ENCODE results near the gene GNAQ. TPM values are rescaled to one million over a fixed set of nuclear protein-coding genes. Genes with fewer than 3 reads are reported as not detected.
"Not testable (repeated sequence)": the region's sequence is repeated elsewhere in the genome, so short reads cannot be mapped to it uniquely, and the experiment has no call there.

GNAQ gene
- total RNA-seq, 2 experiments from 2014 or later, result 22.4 to 22.7 TPM

DNA sequence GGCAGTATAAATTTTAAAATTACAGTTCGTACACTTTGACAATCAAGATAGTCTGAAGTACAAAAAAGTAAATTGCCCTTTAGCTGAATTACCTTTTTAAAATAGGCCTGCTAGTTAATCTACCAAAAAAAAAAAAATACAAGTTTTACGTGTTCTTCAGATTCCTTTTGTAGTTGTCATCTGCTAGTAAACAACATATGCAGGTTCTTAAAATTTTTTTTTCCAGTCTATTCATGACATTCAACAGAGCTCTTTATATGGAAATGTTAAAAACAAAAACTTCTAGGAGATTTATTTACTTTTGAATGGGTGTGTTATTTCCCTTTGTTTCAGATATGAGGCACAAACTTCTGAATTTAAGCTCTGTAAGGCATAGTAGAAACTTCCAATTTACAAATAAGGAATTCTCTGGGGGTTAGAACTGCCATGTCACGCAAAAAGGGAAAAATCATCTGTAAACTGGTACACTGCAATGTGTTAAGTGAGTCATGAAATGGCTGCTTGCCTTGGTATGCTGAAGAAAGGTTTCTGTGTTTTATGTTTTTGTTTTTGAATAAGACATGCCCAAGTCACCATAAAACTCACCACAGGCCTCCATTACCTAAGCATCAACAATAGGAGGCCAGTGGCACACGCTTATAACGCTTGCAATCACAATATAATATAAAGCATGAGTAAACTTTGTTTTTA, 313.9 kb downstream of the GNAQ start:
- H3K4me1 Mint-ChIP-seq, result peaks cover 19% of the 10 kb centered on the region
- H3K27me3 Mint-ChIP-seq, H3K9me3 Mint-ChIP-seq, H3K4me3 Mint-ChIP-seq, DNase-seq: not testable (repeated sequence)
- H3K27ac Mint-ChIP-seq, result peak overlapping the region; percentile 77
- H3K36me3 Mint-ChIP-seq, result peaks cover 17% of the 10 kb centered on the region

DNA sequence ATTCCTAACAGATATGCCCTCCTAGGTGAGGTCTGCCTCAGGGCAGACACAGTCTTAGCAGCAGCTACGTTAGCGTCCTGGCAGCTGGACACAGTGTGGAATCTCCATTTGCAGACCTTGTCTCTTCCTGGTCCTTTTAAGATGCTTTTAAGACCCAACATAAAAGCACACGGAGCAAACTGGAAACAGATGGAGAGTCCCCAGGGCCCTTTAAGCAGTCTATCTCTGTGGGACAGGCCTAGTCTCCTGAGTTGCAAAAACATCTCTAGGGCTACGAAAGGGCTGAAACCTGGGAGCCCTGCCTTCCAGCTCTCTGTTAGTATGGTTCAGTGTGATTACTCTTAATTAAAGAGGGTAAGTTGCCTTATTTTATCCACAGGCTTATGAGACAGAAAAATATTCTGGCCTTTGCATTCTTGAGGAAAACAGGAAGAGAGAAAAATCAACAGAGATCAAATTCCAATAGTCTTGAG, 317.5 kb downstream of the GNAQ start:
- H3K27me3 Mint-ChIP-seq, result no peaks in the 10 kb centered on the region
- H3K9me3 Mint-ChIP-seq, result peaks cover 10% of the 10 kb centered on the region
- peaks cover 11% of the 10 kb centered on the region for H3K4me1 Mint-ChIP-seq
- H3K4me3 Mint-ChIP-seq, result no peak overlapping the region
- H3K36me3 Mint-ChIP-seq, result peaks cover 8% of the 10 kb centered on the region
- no peak overlapping the region for H3K27ac Mint-ChIP-seq
- no peak for DNase-seq

DNA sequence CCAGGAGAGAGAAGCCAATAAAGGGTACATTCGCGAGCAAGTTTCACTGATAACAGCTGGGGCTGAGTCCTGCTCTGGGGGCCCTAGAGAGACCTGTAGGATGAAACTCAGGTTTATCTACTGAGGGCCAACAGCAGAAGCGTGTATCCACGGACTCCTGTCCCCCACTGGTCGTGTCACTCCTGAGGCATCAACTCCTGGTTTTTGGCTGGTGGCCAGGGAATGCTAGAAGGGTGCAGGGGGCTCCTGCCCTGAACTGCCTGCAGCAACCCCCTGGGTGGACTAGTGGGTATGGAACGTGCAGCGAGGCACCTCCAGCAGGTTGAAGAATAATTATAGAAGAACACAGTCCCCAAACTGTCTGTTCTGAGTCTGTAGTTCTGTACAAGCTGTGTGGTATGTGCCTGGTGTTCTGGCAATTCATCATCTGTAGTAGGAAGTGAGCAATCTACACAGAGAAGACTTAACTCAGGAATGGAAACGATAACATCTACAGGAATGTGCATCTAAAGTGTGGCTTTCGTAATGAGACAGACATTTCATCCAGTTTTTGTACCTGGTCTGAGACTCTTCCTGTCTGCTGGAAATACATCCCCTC, 319.0 kb downstream of the GNAQ start:
- Mint-ChIP-seq H3K4me1 (peaks cover 2% of the 10 kb centered on the region), H3K9me3 (peaks cover 18% of the 10 kb centered on the region), H3K27ac (no peak overlapping the region), H3K4me3 (no peak overlapping the region), H3K27me3 (no peaks in the 10 kb centered on the region), H3K36me3 (peaks cover 7% of the 10 kb centered on the region)
- DNase-seq, result no peak

DNA sequence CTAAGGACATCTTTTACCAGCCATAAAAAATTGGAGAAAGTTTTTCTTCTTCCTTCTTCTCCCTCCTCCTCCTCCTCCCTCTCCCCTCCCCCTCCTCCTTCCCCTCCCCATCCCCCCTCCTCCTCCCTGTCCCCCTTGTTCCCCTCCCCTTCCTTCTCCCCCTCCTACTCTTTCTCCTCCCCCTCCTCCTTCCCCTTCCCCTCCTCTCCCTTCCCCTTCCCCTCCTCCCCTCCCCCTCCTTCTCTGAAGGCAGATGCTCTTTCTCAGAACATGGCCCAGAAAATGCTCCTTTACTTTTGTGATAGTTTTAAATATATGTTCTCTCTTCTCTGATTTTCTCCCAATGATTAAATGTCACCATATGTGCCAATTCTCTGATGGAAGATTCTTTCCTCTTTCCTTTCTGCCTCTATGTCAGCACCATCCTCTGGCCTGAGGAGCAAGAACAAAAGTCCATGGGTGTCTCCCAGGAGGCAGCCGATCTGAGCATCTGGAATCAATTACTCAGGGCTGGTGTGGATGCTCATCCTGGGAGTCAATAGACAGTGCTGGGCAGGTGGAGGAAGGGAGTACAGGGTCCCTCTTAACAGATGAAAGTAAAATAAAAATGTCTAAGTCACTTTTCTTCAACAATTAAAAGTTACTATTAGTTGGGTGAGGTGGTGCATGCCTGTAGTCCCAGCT, 320.5 kb downstream of the GNAQ start:
- Mint-ChIP-seq H3K4me3 (no peak overlapping the region), H3K4me1 (peaks cover 2% of the 10 kb centered on the region), H3K27ac (no peak overlapping the region), H3K9me3 (peaks cover 18% of the 10 kb centered on the region), H3K36me3 (peaks cover 8% of the 10 kb centered on the region), H3K27me3 (no peaks in the 10 kb centered on the region)
- DNase-seq, result no peak

DNA sequence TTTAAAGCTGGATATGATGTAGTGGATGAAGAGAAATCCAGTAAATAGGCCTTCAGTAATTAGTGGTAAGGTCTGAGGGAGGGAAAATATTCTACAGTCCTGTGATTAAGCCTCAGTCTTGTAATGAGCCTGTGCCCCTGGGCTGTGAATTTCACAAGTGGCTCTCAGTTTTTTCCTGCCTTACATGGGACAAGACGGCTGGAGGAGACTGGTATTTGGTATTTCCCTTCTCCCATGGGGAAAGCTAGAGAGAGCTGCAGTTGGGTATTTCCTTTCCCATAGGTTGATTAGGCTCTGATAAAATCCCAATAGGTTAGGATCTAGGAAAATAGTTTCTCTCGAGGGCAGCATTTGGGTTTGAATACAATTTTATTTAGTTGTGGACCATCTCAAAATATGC, 321.3 kb downstream of the GNAQ start:
- no peak for DNase-seq
- no peaks in the 10 kb centered on the region for H3K27me3 Mint-ChIP-seq
- H3K4me3 Mint-ChIP-seq, result no peak overlapping the region
- peaks cover 18% of the 10 kb centered on the region for H3K9me3 Mint-ChIP-seq
- peaks cover 8% of the 10 kb centered on the region for H3K36me3 Mint-ChIP-seq
- no peak overlapping the region for H3K27ac Mint-ChIP-seq
- peaks cover 2% of the 10 kb centered on the region for H3K4me1 Mint-ChIP-seq

DNA sequence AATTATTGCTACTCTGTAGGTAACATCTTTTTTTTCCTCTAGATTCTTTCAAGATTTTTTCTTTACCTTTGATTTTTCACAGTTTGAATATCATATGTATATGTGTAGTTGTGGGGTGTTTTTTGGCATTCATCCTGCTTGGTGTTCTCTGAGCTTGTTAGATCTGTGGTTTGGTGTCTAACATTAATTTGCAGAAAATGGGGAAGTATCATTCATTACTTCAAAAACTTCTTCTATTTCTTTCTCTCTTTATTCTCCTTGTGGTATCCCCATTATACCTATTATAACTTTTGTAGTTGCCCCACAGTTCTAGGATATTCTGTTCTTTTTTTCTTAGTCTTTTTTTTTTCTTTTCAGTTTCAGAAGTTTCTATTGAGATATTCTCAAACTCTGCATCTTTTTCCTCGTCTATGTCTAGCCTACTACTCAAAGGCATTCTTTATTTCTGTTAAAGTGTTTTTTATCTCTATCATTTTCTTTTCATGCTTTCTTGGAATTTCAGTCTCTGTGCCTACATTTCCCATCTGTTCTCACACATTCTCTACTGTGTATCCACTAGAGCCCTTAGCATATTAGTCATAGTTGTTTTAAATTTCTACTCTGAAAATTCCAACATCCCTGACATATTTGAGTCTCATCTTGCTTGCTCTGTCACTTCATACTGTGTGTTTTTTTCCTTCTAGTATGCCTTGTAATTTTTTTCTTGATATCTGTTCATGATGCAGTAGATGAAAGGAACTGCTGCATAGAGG, 323.4 kb downstream of the GNAQ start:
- no peak for DNase-seq
- Mint-ChIP-seq H3K4me1 (no peaks in the 10 kb centered on the region), H3K9me3 (peaks cover 24% of the 10 kb centered on the region), H3K27me3 (no peaks in the 10 kb centered on the region), H3K36me3 (peaks cover 8% of the 10 kb centered on the region), H3K27ac (no peak overlapping the region), H3K4me3 (no peak overlapping the region)

DNA sequence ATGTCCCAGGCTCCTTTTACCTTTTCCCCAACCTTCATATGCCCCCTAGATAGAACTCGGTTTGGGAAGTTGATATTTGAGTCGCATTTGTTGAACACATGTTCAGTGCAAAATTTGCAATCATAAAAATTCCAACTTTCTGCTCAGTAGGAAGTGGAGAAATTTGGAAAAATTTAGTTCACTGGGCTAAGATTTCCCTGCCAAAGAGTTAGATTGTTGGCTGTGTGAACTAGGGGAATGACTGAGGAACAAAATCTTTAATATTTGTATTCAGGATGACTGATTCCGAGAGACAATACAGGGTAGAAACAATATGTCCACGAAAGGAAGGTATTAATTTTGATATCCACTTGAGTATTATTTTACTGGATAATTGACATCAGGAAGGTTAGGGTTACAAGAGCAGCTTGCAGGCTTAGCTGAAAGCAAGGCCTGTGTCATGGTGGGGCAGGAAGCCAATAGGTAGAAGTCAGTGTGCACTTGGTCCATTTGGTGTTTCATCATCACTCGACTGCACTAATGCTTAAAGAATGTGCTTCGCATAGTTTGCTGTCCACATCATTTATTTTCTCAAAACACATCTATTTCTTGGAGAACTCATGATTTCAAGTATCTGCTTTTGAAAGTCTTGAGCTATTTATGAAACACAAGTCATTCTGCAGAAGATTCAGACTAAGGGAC, 324.1 kb downstream of the GNAQ start:
- H3K9me3 Mint-ChIP-seq, result peaks cover 21% of the 10 kb centered on the region
- no peaks in the 10 kb centered on the region for H3K4me1 Mint-ChIP-seq
- DNase-seq, result no peak
- H3K27ac Mint-ChIP-seq, result no peak overlapping the region
- H3K27me3 Mint-ChIP-seq, result no peaks in the 10 kb centered on the region
- H3K36me3 Mint-ChIP-seq, result peaks cover 4% of the 10 kb centered on the region
- H3K4me3 Mint-ChIP-seq, result no peak overlapping the region

DNA sequence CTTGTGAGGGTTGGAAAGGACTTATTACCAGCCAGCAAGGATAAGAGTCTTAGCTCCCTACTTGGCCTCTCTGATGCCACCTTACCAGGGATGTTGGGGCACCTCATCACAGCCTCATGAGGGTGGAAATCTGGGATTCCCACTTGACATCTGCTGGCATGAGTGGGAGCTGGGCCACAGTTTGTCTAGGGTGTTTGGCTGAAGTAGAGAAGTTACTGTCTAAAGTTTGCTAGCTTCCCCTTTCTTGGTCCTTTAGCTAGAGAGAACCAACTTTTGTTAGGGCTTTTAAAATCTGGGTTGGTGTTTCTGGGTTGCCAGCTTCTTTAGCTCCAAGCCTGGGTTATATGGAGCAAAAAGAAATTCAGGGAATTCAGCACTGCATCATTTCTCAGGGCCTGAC, 326.0 kb downstream of the GNAQ start:
- Mint-ChIP-seq H3K36me3 (peaks cover 4% of the 10 kb centered on the region), H3K4me3 (no peak overlapping the region), H3K27me3 (no peaks in the 10 kb centered on the region), H3K27ac (no peak overlapping the region), H3K4me1 (no peaks in the 10 kb centered on the region), H3K9me3 (peaks cover 17% of the 10 kb centered on the region)
- no peak for DNase-seq

DNA sequence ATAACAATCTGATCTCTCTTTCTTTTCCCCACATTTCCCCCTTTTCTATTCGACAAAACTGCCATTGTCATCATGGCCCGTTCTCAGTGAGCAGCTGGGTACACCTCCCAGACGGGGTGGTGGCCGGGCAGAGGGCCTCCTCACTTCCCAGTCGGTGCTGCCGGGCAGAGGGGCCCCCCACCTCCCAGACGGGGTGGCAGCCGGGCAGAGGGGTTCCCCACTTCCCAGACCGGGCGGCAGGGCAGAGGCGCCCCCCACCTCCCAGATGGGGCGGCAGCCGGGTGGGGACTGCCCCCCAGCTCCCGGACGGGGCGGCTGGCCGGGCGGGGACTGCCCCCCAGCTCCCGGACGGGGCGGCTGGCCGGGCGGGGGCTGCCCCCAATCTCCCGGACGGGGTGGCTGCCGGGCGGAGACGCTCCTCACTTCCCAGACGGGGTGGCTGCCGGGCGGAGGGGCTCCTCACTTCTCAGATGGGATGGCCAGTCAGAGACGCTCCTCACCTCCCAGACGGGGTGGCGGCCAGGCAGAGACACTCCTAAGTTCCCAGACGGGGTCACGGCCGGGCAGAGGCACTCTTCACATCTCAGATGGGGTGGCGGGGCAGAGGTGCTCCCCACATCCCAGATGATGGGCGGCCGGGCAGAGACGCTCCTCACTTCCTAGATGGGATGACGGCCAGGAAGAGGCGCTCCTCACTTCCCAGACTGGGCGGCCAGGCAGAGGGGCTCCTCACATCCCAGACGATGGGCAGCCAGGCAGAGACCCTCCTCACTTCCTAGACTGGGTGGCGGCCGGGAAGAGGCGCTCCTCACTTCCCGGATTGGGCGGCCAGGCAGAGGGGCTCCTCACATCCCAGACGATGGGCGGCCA, 328.9 kb downstream of the GNAQ start:
- not testable (repeated sequence) for H3K4me3 Mint-ChIP-seq, H3K4me1 Mint-ChIP-seq, H3K36me3 Mint-ChIP-seq, H3K9me3 Mint-ChIP-seq, DNase-seq, H3K27ac Mint-ChIP-seq, H3K27me3 Mint-ChIP-seq

DNA sequence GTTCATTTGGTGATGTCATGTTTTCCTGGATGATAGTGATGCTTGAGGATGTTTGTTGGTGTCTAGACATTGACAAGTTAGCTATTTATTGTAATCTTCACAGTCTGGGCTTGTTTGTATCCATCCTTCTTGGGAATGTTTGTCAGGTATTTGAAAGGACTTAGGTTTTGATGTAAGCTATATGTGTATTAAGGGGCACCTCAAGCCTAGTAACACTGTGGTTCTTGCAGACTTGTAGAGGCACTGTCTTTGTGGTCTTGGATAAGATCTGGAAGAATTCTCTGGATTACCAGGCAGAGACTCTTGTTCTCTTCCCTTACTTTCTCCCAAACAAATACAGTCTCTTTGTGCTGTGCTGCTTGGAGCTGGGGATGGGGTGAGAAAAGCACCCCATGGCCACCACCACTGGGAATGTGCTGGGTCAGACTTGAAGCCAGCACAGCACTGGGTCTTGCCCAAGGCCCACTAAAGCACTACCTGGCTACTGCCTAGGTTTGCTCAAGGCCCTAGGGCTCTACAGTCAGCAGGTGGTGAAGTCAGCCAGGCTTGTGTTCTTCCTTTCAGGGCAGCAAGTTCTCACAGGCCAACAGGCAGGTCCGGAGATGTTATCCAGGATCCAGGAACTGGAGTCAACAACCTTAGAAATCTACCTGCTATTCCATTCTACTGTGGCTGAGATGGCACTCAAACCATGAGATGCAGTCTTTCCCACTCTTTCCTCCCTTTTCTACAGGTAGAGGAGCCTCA, 334.2 kb downstream of the GNAQ start:
- no peaks in the 10 kb centered on the region for H3K4me1 Mint-ChIP-seq
- H3K27ac Mint-ChIP-seq, result no peak overlapping the region
- H3K9me3 Mint-ChIP-seq, result peaks cover 10% of the 10 kb centered on the region
- H3K4me3 Mint-ChIP-seq, result no peak overlapping the region
- no peaks in the 10 kb centered on the region for H3K36me3 Mint-ChIP-seq
- no peaks in the 10 kb centered on the region for H3K27me3 Mint-ChIP-seq
- DNase-seq, result no peak

DNA sequence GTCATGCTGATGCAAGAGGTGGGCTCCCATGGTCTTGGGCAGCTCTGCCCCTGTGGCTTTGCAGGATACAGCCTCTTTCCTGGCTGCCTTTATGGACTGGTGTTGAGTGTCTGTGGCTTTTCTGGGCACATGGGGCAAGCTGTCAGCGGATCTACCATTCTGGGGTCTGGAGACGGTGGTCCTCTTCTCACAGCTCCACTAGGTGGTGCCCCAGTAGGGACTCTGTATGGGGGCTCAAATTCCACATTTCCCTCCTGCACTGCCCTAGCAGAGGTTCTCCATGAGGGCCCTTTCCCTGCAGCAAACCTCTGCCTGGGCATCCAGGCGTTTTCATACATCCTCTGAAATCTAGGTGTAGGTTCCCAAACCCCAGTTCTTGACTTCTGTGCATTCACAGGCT, 340.9 kb downstream of the GNAQ start:
- not testable (repeated sequence) for H3K36me3 Mint-ChIP-seq, H3K4me3 Mint-ChIP-seq, H3K27ac Mint-ChIP-seq, DNase-seq, H3K4me1 Mint-ChIP-seq, H3K27me3 Mint-ChIP-seq
- peaks cover 17% of the 10 kb centered on the region for H3K9me3 Mint-ChIP-seq

DNA sequence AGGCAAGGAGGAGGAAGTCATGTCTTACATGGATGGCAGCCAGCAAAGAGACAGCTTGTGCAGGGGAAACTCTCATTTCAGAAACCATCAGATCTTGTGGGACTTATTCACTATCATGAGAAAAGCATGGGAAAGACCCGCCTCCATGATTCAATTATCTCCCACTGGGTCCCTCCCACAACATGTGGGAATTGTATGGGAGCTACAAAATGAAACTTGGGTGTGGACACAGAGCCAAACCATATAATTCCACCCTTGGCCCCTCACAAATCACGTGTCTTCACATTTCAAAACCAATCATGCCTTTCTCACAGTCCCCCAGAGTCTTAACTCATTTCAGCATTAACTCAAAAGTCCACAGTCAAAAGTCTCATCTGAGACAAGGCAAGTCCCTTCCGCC, 341.5 kb downstream of the GNAQ start:
- H3K4me1 Mint-ChIP-seq, H3K27ac Mint-ChIP-seq, DNase-seq, H3K36me3 Mint-ChIP-seq, H3K4me3 Mint-ChIP-seq, H3K27me3 Mint-ChIP-seq: not testable (repeated sequence)
- H3K9me3 Mint-ChIP-seq, result peaks cover 17% of the 10 kb centered on the region

DNA sequence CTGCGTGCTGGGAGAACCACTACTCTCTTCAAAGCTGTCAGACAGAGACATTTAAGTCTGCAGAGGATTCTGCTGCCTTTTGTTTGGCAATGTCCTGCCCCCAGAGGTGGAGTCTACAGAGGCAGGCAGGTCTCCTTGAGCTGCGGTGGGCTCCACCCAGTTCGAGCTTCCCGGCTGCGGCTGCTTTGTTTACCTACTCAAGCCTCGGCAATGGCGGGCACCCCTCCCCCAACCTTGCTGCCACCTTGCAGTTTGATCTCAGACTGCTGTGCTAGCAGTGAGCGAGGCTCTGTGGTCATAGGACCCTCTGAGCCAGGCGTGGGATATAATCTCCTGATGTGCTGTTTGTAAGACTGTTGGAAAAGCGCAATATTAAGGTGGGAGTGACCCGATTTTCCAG, 343.9 kb downstream of the GNAQ start:
- not testable (repeated sequence) for H3K36me3 Mint-ChIP-seq, H3K27ac Mint-ChIP-seq, DNase-seq, H3K27me3 Mint-ChIP-seq, H3K4me3 Mint-ChIP-seq, H3K4me1 Mint-ChIP-seq
- peaks cover 14% of the 10 kb centered on the region for H3K9me3 Mint-ChIP-seq
